ENCODE measurements around the gene DNAJB14. TPM values are rescaled to one million over a fixed set of nuclear protein-coding genes. Genes with fewer than 3 reads are reported as not detected.

The DNAJB14 gene
- total RNA-seq, 1 donor from 2014 or later = 51.8 TPM

- intact Hi-C loops (cut with micrococcal nuclease) = loop anchor here (2.0 to 5.0 kb wide), 4 partner anchors 26 to 1685 kb away; partner anchors contain the start of genes ADH5 and RAP1GDS1
Measured at GRCh38 chr4:99947190-99947578, 766 bp upstream of the DNAJB14 start.

DNA sequence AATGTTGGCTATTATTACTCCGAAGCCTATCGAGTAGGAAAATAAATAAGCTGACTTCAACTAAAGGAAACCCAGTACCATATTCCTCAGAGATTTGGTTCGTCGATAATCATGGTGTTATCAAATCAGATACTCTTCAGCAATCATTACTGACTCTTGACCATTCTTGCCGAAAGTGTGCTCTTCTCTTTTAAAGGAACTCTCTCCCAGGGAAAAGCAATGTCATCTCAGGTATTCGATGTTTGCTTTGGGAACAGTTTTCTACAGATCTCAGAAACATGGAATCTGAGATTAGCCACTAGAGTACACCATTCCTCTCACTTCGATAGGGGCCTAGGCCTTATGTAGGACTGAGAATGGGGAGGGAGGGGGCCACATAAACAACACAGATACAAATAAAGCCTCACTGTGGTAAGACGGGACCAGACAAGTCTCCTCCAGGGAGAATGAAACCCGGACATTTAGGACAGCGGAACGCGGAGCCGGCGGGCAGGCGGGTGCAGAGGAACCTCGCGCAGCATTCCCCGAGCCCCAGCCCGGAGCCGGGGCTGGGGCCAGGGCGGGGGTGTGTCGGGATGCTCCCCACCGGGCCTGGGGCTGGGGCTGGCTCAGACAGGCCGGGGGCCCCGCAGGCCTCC lies 581 bp downstream of the DNAJB14 start:
- intact Hi-C loops (cut with micrococcal nuclease) = loop anchor here (1.0 to 5.0 kb wide), 6 partner anchors 25 to 1684 kb away; partner anchors contain the start of genes ADH5, LAMTOR3 and RAP1GDS1

GRCh38 chr4:99943904-99944437 lies 2.4 kb downstream of the DNAJB14 start:
- intact Hi-C loops (cut with micrococcal nuclease) = no loop called here

DNA sequence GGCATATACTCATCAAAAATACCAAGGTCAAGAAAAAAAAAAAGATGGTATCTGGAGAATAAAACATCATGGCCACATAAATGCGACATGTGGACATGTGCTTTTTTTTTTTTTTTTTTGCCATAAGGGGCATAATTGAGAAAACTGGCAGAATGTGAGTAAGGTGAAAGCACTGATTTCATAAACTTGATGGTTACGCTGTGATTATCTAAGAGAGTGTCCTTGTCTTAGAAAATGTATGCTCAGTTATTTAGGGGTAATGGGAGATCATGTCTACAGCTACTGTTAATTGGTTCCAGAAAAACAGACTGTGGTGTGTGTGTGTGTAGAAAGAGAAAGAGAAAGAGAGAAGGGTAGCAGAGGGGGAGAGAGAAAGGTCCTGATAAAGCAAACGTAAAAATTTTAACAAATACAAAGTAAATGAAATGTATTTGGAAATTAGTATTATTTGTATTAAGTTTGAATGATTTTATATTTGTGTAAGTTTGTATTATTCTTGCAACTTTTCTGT lies 8.1 kb downstream of the DNAJB14 start:
- intact Hi-C loops (cut with micrococcal nuclease) = no loop called here

DNA sequence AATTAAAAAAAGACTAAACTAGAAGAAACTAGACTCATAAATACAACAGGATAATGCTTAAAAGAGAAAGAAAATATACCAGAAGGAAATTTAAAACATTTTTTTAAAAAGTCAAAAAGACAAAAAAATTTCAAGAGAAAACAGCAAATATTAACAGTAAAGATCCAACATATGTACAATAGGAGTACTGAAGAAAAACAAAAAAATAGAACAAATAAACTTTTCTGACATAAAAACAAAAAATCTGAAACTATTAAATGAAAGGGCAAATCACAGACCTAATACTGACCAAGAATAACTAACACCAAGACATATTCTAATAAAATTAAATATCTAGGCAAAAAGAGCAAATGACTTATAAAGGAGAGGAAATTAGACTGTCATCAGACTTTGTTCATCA lies 11.5 kb downstream of the DNAJB14 start:
- intact Hi-C loops (cut with micrococcal nuclease) = no loop called here

- intact Hi-C loops (cut with micrococcal nuclease) = no loop called here
Measured at GRCh38 chr4:99927566-99927965, 18.9 kb downstream of the DNAJB14 start.

GRCh38 chr4:99921174-99921573 lies 25.2 kb downstream of the DNAJB14 start:
- intact Hi-C loops (cut with micrococcal nuclease) = loop anchor here (2.0 kb wide), 1 partner anchor 26 kb away; the partner anchor contains the start of gene DNAJB14

GRCh38 chr4:99918656-99919055 lies 27.8 kb downstream of the DNAJB14 start:
- intact Hi-C loops (cut with micrococcal nuclease) = no loop called here

DNA sequence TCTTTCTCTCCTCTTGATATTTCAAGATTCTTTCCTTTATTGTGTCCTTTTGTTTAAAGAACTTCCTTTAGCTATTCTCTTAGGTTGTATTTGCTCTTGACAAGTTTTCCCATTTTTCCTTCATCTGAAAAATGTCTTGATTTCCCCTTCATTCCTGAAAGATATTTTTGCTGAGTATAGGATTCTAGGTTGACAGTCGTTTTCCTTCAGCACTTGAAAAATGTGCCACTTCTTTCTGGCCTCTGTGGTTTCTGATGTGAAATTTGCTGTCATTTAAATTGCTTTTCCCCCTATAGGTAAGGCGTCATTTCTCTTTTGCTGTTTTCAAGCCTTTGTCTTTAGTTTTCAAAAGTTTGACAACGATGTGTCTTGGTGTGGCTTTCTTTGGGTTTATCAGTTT lies 28.8 kb downstream of the DNAJB14 start:
- intact Hi-C loops (cut with micrococcal nuclease) = no loop called here

DNA sequence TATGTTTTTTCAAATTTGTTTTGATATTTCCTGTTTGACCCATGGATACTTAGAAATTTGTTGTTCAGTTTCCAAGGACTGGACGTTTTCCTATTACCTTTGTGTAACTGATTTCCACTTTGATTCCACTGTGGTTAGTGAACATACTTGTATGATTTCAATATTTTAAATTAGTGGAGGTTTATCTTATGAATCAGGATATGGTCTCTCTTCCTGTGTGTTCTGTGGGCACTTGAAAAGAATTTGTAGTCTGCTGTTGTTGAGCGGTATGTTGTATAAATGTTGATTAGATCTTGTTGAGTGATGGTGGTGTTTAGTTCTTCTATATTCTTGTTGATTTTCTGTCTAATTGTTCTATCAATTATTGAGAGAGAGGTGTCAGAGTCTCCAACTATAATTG lies 31.0 kb downstream of the DNAJB14 start:
- intact Hi-C loops (cut with micrococcal nuclease) = no loop called here

- intact Hi-C loops (cut with micrococcal nuclease) = loop anchor here (1.0 to 10.0 kb wide), 7 partner anchors 43 to 1750 kb away; partner anchors contain the start of genes ADH5, DAPP1, DNAJB14 and METAP1
Measured at GRCh38 chr4:99894998-99895397, 51.4 kb downstream of the DNAJB14 start.

DNA sequence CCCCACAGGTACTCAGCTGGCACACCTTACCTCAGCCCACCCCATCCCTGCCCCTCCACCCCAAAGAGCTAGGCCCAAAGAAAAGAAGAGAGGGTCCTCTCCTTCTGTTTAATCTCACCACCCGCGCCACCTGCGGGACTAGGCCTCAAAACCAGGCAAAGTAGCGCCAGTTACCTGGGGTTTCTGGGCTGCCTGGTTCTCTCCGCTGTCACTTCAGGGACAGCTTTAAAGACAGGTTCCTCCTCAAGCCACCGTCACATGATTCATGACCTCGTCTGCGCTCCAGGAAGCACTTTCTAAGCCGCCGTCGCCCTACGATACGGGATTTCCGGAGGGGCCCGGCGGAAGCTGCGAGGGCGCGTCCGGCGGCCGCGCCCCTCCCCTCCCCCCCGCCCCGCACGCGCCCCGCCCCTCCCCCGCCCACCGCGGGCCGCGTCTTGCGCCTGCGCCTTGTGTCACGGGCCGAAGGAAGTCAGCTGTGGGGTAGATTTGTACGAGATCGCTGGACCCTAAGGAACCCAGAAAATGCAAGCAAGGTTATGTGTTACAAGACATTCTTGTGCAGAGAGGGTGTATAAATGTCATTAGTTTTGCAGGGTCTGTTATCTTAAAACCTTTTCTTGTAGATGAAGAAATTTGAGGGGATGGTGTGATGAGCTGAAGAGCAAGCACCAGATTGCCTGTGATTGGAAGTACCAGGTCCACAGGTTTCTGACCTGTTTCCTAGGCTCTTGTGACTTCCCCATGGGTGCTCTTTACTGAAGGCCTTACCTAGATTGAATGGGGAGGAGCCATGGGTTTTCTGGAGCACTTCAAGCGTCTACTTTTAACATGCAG lies 52.0 kb downstream of the DNAJB14 start, which contains the start of gene LAMTOR3:
Gene LAMTOR3, minus strand, starts transcription at position 267 of the 837 bp plus-strand sequence. CDS start 464 bp downstream, outside the sequence.
- intact Hi-C loops (cut with micrococcal nuclease) = loop anchor here (1.0 to 10.0 kb wide), 7 partner anchors 42 to 1750 kb away; partner anchors contain the start of genes ADH5, DAPP1, DNAJB14 and METAP1

GRCh38 chr4:99893839-99894160 lies 52.6 kb downstream of the DNAJB14 start:
- intact Hi-C loops (cut with micrococcal nuclease) = loop anchor here (1.0 to 10.0 kb wide), 7 partner anchors 41 to 1749 kb away; partner anchors contain the start of genes ADH5, DAPP1, DNAJB14 and METAP1

GRCh38 chr4:99893029-99893428 lies 53.4 kb downstream of the DNAJB14 start:
- intact Hi-C loops (cut with micrococcal nuclease) = loop anchor here (5.0 to 10.0 kb wide), 3 partner anchors 41 to 1748 kb away; partner anchors contain the start of genes ADH5 and STPG2

- intact Hi-C loops (cut with micrococcal nuclease) = loop anchor here (5.0 to 10.0 kb wide), 3 partner anchors 39 to 1747 kb away; partner anchors contain the start of genes ADH5 and STPG2
Measured at GRCh38 chr4:99891351-99891750, 55.1 kb downstream of the DNAJB14 start.

DNA sequence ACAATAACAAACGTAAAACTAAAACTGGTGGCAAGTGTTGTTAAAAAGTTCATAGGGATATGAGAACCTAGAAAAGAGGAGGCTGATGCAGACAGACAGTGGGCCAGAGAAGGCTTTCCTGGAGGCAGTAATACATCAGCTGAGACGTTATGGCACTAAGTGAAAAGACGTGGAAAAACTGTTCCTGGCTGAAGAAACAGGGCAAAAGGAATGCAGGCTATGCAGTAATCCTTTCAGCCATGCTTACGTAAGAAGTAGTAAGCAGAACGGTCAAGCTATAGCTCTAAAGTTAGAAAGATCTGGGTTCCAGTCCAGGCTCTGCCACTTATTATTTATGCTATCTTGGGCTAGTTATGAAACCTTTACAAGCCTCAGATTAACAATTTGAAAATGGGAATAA lies 58.6 kb downstream of the DNAJB14 start:
- intact Hi-C loops (cut with micrococcal nuclease) = no loop called here

DNA sequence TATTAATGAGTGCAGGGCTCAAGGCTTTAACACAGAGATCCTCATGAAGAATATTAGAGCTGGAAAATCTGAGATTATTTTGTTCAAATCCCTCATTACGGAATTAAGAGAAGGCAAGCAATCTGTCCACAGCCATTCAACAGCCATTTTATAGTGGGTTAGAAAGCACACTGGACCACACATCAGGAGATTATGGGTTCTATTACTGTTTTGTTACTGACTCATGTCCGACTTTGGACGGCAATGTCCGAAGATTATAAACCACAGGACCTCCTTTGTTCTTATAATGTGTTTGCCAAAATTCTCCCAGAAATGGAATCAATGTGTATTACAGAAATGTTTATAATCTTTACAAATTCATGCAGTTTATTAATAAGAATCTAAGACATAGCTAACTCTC lies 60.3 kb downstream of the DNAJB14 start:
- intact Hi-C loops (cut with micrococcal nuclease) = no loop called here

- intact Hi-C loops (cut with micrococcal nuclease) = loop anchor here (1.0 to 2.0 kb wide), 4 partner anchors 65 to 324 kb away; partner anchors contain the start of genes DAPP1 and H2AZ1
Measured at GRCh38 chr4:99885687-99886086, 60.7 kb downstream of the DNAJB14 start.

DNA sequence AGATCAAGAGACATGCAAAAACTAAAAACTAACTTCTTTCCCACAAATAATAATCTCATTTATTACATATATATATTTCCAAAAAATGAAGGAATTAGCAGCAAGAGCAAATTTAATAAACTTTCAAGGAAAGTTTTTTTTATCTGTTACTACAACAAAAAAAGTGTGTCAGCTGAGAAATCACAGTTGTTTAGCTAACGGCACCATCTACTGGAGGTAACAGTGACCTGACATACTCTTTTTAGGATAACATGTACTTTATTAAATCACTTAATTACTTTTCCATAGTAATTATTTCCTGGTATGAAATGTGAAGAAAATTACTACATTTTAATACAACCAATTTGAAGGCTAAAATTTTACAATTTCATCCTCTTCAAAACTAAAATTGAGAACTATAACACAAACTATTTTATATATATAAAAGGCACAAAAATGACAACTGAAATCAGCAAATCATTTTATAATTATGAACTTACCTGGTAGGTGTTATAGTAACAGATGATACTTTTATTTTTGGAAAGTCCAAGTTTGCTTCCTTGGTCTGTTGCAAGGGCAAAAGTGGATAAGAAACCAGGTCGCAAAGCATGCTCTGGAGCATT lies 61.3 kb downstream of the DNAJB14 start:
- intact Hi-C loops (cut with micrococcal nuclease) = loop anchor here (1.0 to 2.0 kb wide), 4 partner anchors 66 to 324 kb away; partner anchors contain the start of genes DAPP1 and H2AZ1

DNA sequence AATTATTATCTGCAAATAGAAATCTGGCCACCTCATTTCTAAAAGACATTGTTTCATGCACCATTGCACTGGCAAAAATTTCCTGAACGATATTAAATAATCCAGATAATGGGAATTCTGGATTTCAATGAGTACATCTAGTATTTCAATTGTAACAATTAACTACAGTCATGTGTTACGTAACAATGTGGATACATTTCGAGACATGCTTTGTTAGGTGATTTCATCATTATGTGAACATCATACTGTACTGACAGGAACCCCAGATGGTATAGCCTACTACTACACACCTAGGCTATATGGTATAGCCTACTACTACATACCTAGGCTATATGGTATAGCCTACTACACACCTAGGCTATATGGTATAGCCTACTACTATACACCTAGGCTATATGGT lies 67.0 kb downstream of the DNAJB14 start:
- intact Hi-C loops (cut with micrococcal nuclease) = no loop called here

GRCh38 chr4:99878604-99879003 lies 67.8 kb downstream of the DNAJB14 start:
- intact Hi-C loops (cut with micrococcal nuclease) = no loop called here
